ENCODE data around the gene RAPGEF6. TPM values are rescaled to one million over a fixed set of nuclear protein-coding genes. Genes with fewer than 3 reads are reported as not detected.
"Not testable (repeated sequence)": the region's sequence is repeated elsewhere in the genome, so short reads cannot be mapped to it uniquely, and the experiment has no call there.

RAPGEF6 gene
- total RNA-seq, 1 experiment from 2014 or later = 50.7 TPM

- not testable (repeated sequence) for H3K9me2 ChIP-seq (replicated peaks; ENCODE audit: insufficient read depth, low read length); H3K9me3 ChIP-seq (ENCODE audit: low read length); H3K9ac ChIP-seq (ENCODE audit: low read length); H3K27ac ChIP-seq (ENCODE audit: low read length); H2AFZ ChIP-seq (ENCODE audit: low read length); H3K4me2 ChIP-seq (ENCODE audit: low read depth, low read length, poor library complexity, severe bottlenecking); DNase-seq; H3K4me3 ChIP-seq (ENCODE audit: low read length); H3K27me3 ChIP-seq (ENCODE audit: low read length); H3K4me1 ChIP-seq (ENCODE audit: low read length); H4K20me1 ChIP-seq (ENCODE audit: insufficient read depth, low read depth, low read length)
- Histone ChIP-seq H3K36me3 (ENCODE audit: insufficient read depth, low read length) (peaks cover 55% of the 10 kb centered on the region), H3K79me2 (ENCODE audit: low read length) (peaks cover 32% of the 10 kb centered on the region)
These were observed 147.7 kb downstream of the RAPGEF6 start for GRCh38 chr5:131487371-131487770.

GRCh38 chr5:131482617-131483016 lies 152.4 kb downstream of the RAPGEF6 start:
- Histone ChIP-seq H3K27ac (ENCODE audit: low read length) (no peak overlapping the region), H3K27me3 (ENCODE audit: low read length) (no peaks in the 10 kb centered on the region), H3K9ac (ENCODE audit: low read length) (no peak overlapping the region), H3K79me2 (ENCODE audit: low read length) (peaks cover 16% of the 10 kb centered on the region), H3K4me3 (ENCODE audit: low read length) (no peak overlapping the region), H2AFZ (ENCODE audit: low read length) (no peak overlapping the region), H3K4me2 (ENCODE audit: low read depth, low read length, poor library complexity, severe bottlenecking) (no peak overlapping the region), H3K36me3 (ENCODE audit: insufficient read depth, low read length) (peaks cover 21% of the 10 kb centered on the region; the same call in 1 of the 2 replicates), H3K4me1 (ENCODE audit: low read length) (no peaks in the 10 kb centered on the region; the same call in 1 of the 2 replicates), H3K9me3 (ENCODE audit: low read length) (no peaks in the 10 kb centered on the region), H3K9me2 (replicated peaks; ENCODE audit: insufficient read depth, low read length) (no peaks in the 10 kb centered on the region), H4K20me1 (ENCODE audit: insufficient read depth, low read depth, low read length) (no peaks in the 10 kb centered on the region)
- no peak for DNase-seq

GRCh38 chr5:131481569-131481968 lies 153.5 kb downstream of the RAPGEF6 start:
- Histone ChIP-seq H3K4me2 (ENCODE audit: low read depth, low read length, poor library complexity, severe bottlenecking) (no peak overlapping the region), H3K9me3 (ENCODE audit: low read length) (no peaks in the 10 kb centered on the region), H3K27me3 (ENCODE audit: low read length) (no peaks in the 10 kb centered on the region), H3K9me2 (replicated peaks; ENCODE audit: insufficient read depth, low read length) (no peaks in the 10 kb centered on the region), H3K79me2 (ENCODE audit: low read length) (peaks cover 18% of the 10 kb centered on the region), H4K20me1 (ENCODE audit: insufficient read depth, low read depth, low read length) (no peaks in the 10 kb centered on the region), H3K9ac (ENCODE audit: low read length) (no peak overlapping the region), H3K36me3 (ENCODE audit: insufficient read depth, low read length) (peaks cover 25% of the 10 kb centered on the region; the same call in 1 of the 2 replicates), H3K4me3 (ENCODE audit: low read length) (no peak overlapping the region), H3K4me1 (ENCODE audit: low read length) (no peaks in the 10 kb centered on the region; the same call in 1 of the 2 replicates), H2AFZ (ENCODE audit: low read length) (no peak overlapping the region), H3K27ac (ENCODE audit: low read length) (no peak overlapping the region)
- no peak for DNase-seq

GRCh38 chr5:131475541-131475941 lies 159.5 kb downstream of the RAPGEF6 start:
- no peak for DNase-seq
- Histone ChIP-seq H3K9ac (ENCODE audit: low read length) (no peak overlapping the region), H3K4me1 (ENCODE audit: low read length) (no peaks in the 10 kb centered on the region; the same call in 1 of the 2 replicates), H3K79me2 (ENCODE audit: low read length) (peaks cover 15% of the 10 kb centered on the region), H3K4me2 (ENCODE audit: low read depth, low read length, poor library complexity, severe bottlenecking) (no peak overlapping the region), H3K27ac (ENCODE audit: low read length) (no peak overlapping the region), H2AFZ (ENCODE audit: low read length) (no peak overlapping the region), H3K27me3 (ENCODE audit: low read length) (no peaks in the 10 kb centered on the region), H3K9me3 (ENCODE audit: low read length) (no peaks in the 10 kb centered on the region), H3K9me2 (replicated peaks; ENCODE audit: insufficient read depth, low read length) (no peaks in the 10 kb centered on the region), H4K20me1 (ENCODE audit: insufficient read depth, low read depth, low read length) (no peaks in the 10 kb centered on the region), H3K4me3 (ENCODE audit: low read length) (no peak overlapping the region), H3K36me3 (ENCODE audit: insufficient read depth, low read length) (peaks cover 28% of the 10 kb centered on the region; the same call in 1 of the 2 replicates)

- no peaks in the 10 kb centered on the region for H3K9me2 ChIP-seq (replicated peaks; ENCODE audit: insufficient read depth, low read length)
These were observed 161.3 kb downstream of the RAPGEF6 start for GRCh38 chr5:131473731-131474130.

GRCh38 chr5:131466171-131466766 lies 168.8 kb downstream of the RAPGEF6 start:
- H4K20me1 ChIP-seq (ENCODE audit: insufficient read depth, low read depth, low read length) = no peaks in the 10 kb centered on the region
- no peaks in the 10 kb centered on the region for H3K27me3 ChIP-seq (ENCODE audit: low read length)
- no peak overlapping the region for H2AFZ ChIP-seq (ENCODE audit: low read length)
- H3K9me2 ChIP-seq (replicated peaks; ENCODE audit: insufficient read depth, low read length) = no peaks in the 10 kb centered on the region
- no peaks in the 10 kb centered on the region for H3K9me3 ChIP-seq (ENCODE audit: low read length)
- H3K27ac ChIP-seq (ENCODE audit: low read length) = no peak overlapping the region
- peaks cover 55% of the 10 kb centered on the region for H3K36me3 ChIP-seq (ENCODE audit: insufficient read depth, low read length)
- no peak for DNase-seq
- no peak overlapping the region for H3K4me3 ChIP-seq (ENCODE audit: low read length)
- H3K9ac ChIP-seq (ENCODE audit: low read length) = no peak overlapping the region
- H3K4me2 ChIP-seq (ENCODE audit: low read depth, low read length, poor library complexity, severe bottlenecking) = no peak overlapping the region
- peaks cover 25% of the 10 kb centered on the region; the same call in 1 of the 2 replicates for H3K79me2 ChIP-seq (ENCODE audit: low read length)
- peaks cover 22% of the 10 kb centered on the region for H3K4me1 ChIP-seq (ENCODE audit: low read length)

More at GRCh38 chr5:131473731-131474130, 161.3 kb downstream of the RAPGEF6 start:
- H3K9ac ChIP-seq (ENCODE audit: low read length) = no peak overlapping the region
- no peaks in the 10 kb centered on the region for H3K27me3 ChIP-seq (ENCODE audit: low read length)
- H3K36me3 ChIP-seq (ENCODE audit: insufficient read depth, low read length) = peaks cover 31% of the 10 kb centered on the region; the same call in 1 of the 2 replicates
- no peaks in the 10 kb centered on the region for H4K20me1 ChIP-seq (ENCODE audit: insufficient read depth, low read depth, low read length)
- no peaks in the 10 kb centered on the region for H3K4me1 ChIP-seq (ENCODE audit: low read length)
- no peak overlapping the region for H3K27ac ChIP-seq (ENCODE audit: low read length)
- H3K4me3 ChIP-seq (ENCODE audit: low read length) = no peak overlapping the region
- H2AFZ ChIP-seq (ENCODE audit: low read length) = no peak overlapping the region
- no peak for DNase-seq
- H3K9me3 ChIP-seq (ENCODE audit: low read length) = no peaks in the 10 kb centered on the region
- no peak overlapping the region for H3K4me2 ChIP-seq (ENCODE audit: low read depth, low read length, poor library complexity, severe bottlenecking)
- peaks cover 21% of the 10 kb centered on the region for H3K79me2 ChIP-seq (ENCODE audit: low read length)

- Histone ChIP-seq H3K27ac (ENCODE audit: low read length) (peak overlapping the region; percentile 21), H3K4me3 (ENCODE audit: low read length) (no peak overlapping the region)
These were observed 171.4 kb downstream of the RAPGEF6 start for GRCh38 chr5:131463656-131464055.

GRCh38 chr5:131462454-131462853 lies 172.6 kb downstream of the RAPGEF6 start:
- Histone ChIP-seq H4K20me1 (ENCODE audit: insufficient read depth, low read depth, low read length) (no peaks in the 10 kb centered on the region), H3K9me3 (ENCODE audit: low read length) (no peaks in the 10 kb centered on the region), H3K4me3 (ENCODE audit: low read length) (no peak overlapping the region), H3K4me1 (ENCODE audit: low read length) (peaks cover 22% of the 10 kb centered on the region), H3K27ac (ENCODE audit: low read length) (no peak overlapping the region), H3K4me2 (ENCODE audit: low read depth, low read length, poor library complexity, severe bottlenecking) (no peak overlapping the region), H3K9ac (ENCODE audit: low read length) (no peak overlapping the region), H2AFZ (ENCODE audit: low read length) (no peak overlapping the region), H3K36me3 (ENCODE audit: insufficient read depth, low read length) (peaks cover 61% of the 10 kb centered on the region), H3K9me2 (replicated peaks; ENCODE audit: insufficient read depth, low read length) (no peaks in the 10 kb centered on the region), H3K79me2 (ENCODE audit: low read length) (peaks cover 31% of the 10 kb centered on the region), H3K27me3 (ENCODE audit: low read length) (no peaks in the 10 kb centered on the region)
- no peak for DNase-seq

More at GRCh38 chr5:131463656-131464055, 171.4 kb downstream of the RAPGEF6 start:
- peaks cover 60% of the 10 kb centered on the region for H3K36me3 ChIP-seq (ENCODE audit: insufficient read depth, low read length)
- peaks cover 33% of the 10 kb centered on the region for H3K79me2 ChIP-seq (ENCODE audit: low read length)
- H3K4me1 ChIP-seq (ENCODE audit: low read length) = peaks cover 22% of the 10 kb centered on the region
- H3K9ac ChIP-seq (ENCODE audit: low read length) = no peak overlapping the region
- no peaks in the 10 kb centered on the region for H3K9me2 ChIP-seq (replicated peaks; ENCODE audit: insufficient read depth, low read length)
- peak overlapping the region; percentile 7 for H3K4me2 ChIP-seq (ENCODE audit: low read depth, low read length, poor library complexity, severe bottlenecking)
- no peaks in the 10 kb centered on the region for H4K20me1 ChIP-seq (ENCODE audit: insufficient read depth, low read depth, low read length)
- H2AFZ ChIP-seq (ENCODE audit: low read length) = no peak overlapping the region
- no peak for DNase-seq
- no peaks in the 10 kb centered on the region for H3K27me3 ChIP-seq (ENCODE audit: low read length)
- no peaks in the 10 kb centered on the region for H3K9me3 ChIP-seq (ENCODE audit: low read length)
